ENCODE data around the gene TAF8. TPM values are rescaled to one million over a fixed set of nuclear protein-coding genes. Genes with fewer than 3 reads are reported as not detected.

TAF8 gene
- total RNA-seq, 1 donor, result 25.9 TPM

GRCh38 chr6:42112351-42112750 lies 62.0 kb downstream of the TAF8 start:
- no peaks in the 10 kb centered on the region for H3K9me3 ChIP-seq (ENCODE audit: low read depth, low read length)
- H3K4me3 ChIP-seq (ENCODE audit: low read length), result no peak overlapping the region
- H3K27me3 ChIP-seq (ENCODE audit: insufficient read depth, low read length), result no peaks in the 10 kb centered on the region
- no peaks in the 10 kb centered on the region for H3K4me1 ChIP-seq (ENCODE audit: insufficient read depth, low read length)

GRCh38 chr6:42113936-42114636 lies 63.8 kb downstream of the TAF8 start:
- Histone ChIP-seq H3K27me3 (ENCODE audit: insufficient read depth, low read length) (no peaks in the 10 kb centered on the region), H3K4me3 (ENCODE audit: low read length) (no peak overlapping the region), H3K4me1 (ENCODE audit: insufficient read depth, low read length) (no peaks in the 10 kb centered on the region), H3K9me3 (ENCODE audit: low read depth, low read length) (no peaks in the 10 kb centered on the region)

- Histone ChIP-seq H3K4me1 (ENCODE audit: insufficient read depth, low read length) (no peaks in the 10 kb centered on the region), H3K27me3 (ENCODE audit: insufficient read depth, low read length) (no peaks in the 10 kb centered on the region), H3K9me3 (ENCODE audit: low read depth, low read length) (no peaks in the 10 kb centered on the region), H3K4me3 (ENCODE audit: low read length) (no peak overlapping the region)
These were observed 67.5 kb downstream of the TAF8 start for GRCh38 chr6:42117843-42118161.

GRCh38 chr6:42118162-42119001 lies 68.1 kb downstream of the TAF8 start:
- Histone ChIP-seq H3K4me1 (ENCODE audit: insufficient read depth, low read length) (no peaks in the 10 kb centered on the region), H3K9me3 (ENCODE audit: low read depth, low read length) (no peaks in the 10 kb centered on the region), H3K4me3 (ENCODE audit: low read length) (no peak overlapping the region), H3K27me3 (ENCODE audit: insufficient read depth, low read length) (no peaks in the 10 kb centered on the region)

- H3K27me3 ChIP-seq (ENCODE audit: insufficient read depth, low read length), result no peaks in the 10 kb centered on the region
- H3K9me3 ChIP-seq (ENCODE audit: low read depth, low read length), result no peaks in the 10 kb centered on the region
- H3K4me3 ChIP-seq (ENCODE audit: low read length), result no peak overlapping the region
- no peaks in the 10 kb centered on the region for H3K4me1 ChIP-seq (ENCODE audit: insufficient read depth, low read length)
These were observed 70.9 kb downstream of the TAF8 start for GRCh38 chr6:42120895-42121865.

DNA sequence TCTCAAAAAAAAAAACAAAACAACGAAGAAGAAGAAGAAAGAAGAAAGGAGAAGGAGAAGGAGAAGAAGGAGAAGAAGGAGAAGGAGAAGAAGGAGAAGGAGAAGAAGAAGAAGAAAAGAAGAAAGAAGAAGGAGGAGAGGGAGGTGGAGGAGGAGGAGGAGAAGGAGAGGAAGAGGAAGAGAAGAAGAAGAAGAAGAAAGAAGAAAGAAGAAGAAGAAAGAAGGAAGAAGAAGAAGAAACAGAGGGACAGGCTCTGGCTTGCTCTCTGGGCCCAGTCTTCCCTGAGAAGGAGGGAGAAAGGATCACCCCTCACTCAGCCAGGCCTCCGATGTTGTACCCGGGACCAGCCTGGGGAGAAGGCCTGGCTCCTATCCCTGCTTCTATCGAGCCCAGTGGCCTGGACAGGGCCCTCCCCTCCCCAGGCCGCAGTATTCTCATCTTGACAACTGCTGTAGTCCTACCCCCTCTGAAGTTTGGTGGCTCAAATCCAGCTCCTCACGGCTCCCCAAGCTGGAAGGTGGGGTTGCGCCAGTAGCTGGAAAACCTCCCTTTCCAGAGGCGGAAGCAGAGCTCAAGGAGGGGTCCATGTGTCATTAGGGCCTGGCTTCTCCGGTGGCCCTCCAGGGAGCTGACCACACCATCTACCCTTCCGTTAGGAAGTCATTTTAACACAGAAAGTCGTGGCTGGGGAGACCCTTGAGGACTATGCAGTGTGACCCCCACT lies 73.2 kb downstream of the TAF8 start:
- H3K27me3 ChIP-seq (ENCODE audit: insufficient read depth, low read length), result no peaks in the 10 kb centered on the region
- H3K4me1 ChIP-seq (ENCODE audit: insufficient read depth, low read length), result no peaks in the 10 kb centered on the region
- no peaks in the 10 kb centered on the region for H3K9me3 ChIP-seq (ENCODE audit: low read depth, low read length)
- H3K4me3 ChIP-seq (ENCODE audit: low read length), result no peak overlapping the region

DNA sequence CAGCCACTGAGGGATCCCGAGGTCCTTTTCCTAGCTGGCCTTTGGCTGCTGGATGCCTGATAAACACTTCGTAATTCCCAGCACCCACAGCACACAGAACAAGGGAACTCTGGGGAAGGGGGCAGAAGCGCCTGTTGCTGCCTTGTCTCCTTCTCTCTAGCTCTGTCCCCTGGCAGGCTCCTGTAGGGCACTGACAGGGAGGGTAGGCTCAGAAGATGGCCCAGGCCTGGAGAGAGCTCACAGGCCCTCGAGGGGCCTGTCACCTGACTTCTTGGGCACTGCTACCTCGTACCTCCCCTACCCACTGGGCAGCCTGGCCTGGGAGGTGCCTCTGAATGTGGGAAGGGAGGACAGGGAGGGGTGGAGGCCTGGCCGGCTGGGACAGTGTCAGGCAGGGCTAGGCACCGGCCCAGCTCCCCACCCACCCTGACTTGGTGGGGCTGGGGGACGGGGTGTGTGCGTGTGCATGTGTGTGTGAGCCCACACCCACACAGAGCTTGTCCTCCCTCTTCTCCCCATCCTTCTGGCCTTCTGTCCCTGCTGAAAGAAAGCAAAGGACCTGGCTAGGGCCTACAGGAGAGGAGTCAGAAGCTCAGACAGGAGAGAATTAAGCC lies 74.0 kb downstream of the TAF8 start:
- H3K27me3 ChIP-seq (ENCODE audit: insufficient read depth, low read length), result no peaks in the 10 kb centered on the region
- H3K4me1 ChIP-seq (ENCODE audit: insufficient read depth, low read length), result no peaks in the 10 kb centered on the region
- no peak overlapping the region for H3K4me3 ChIP-seq (ENCODE audit: low read length)
- no peaks in the 10 kb centered on the region for H3K9me3 ChIP-seq (ENCODE audit: low read depth, low read length)

- Histone ChIP-seq H3K4me1 (ENCODE audit: insufficient read depth, low read length) (no peaks in the 10 kb centered on the region), H3K4me3 (ENCODE audit: low read length) (no peak overlapping the region), H3K9me3 (ENCODE audit: low read depth, low read length) (no peaks in the 10 kb centered on the region), H3K27me3 (ENCODE audit: insufficient read depth, low read length) (no peaks in the 10 kb centered on the region)
These were observed 74.9 kb downstream of the TAF8 start for GRCh38 chr6:42125231-42125630.

- Histone ChIP-seq H3K9me3 (ENCODE audit: low read depth, low read length) (no peaks in the 10 kb centered on the region), H3K27me3 (ENCODE audit: insufficient read depth, low read length) (no peaks in the 10 kb centered on the region), H3K4me3 (ENCODE audit: low read length) (no peak overlapping the region), H3K4me1 (ENCODE audit: insufficient read depth, low read length) (no peaks in the 10 kb centered on the region)
These were observed 75.3 kb downstream of the TAF8 start for GRCh38 chr6:42125663-42126062.

- Histone ChIP-seq H3K4me1 (ENCODE audit: insufficient read depth, low read length) (no peaks in the 10 kb centered on the region), H3K9me3 (ENCODE audit: low read depth, low read length) (no peaks in the 10 kb centered on the region), H3K4me3 (ENCODE audit: low read length) (no peak overlapping the region), H3K27me3 (ENCODE audit: insufficient read depth, low read length) (no peaks in the 10 kb centered on the region)
These were observed 78.4 kb downstream of the TAF8 start for GRCh38 chr6:42128460-42129359.

- Histone ChIP-seq H3K27me3 (ENCODE audit: insufficient read depth, low read length) (no peaks in the 10 kb centered on the region), H3K4me3 (ENCODE audit: low read length) (no peak overlapping the region), H3K9me3 (ENCODE audit: low read depth, low read length) (no peaks in the 10 kb centered on the region), H3K4me1 (ENCODE audit: insufficient read depth, low read length) (no peaks in the 10 kb centered on the region)
These were observed 79.0 kb downstream of the TAF8 start for GRCh38 chr6:42129360-42129676.

- no peak overlapping the region for H3K4me3 ChIP-seq (ENCODE audit: low read length)
- no peaks in the 10 kb centered on the region for H3K4me1 ChIP-seq (ENCODE audit: insufficient read depth, low read length)
- no peaks in the 10 kb centered on the region for H3K9me3 ChIP-seq (ENCODE audit: low read depth, low read length)
- no peaks in the 10 kb centered on the region for H3K27me3 ChIP-seq (ENCODE audit: insufficient read depth, low read length)
These were observed 81.2 kb downstream of the TAF8 start for GRCh38 chr6:42131531-42131930.

DNA sequence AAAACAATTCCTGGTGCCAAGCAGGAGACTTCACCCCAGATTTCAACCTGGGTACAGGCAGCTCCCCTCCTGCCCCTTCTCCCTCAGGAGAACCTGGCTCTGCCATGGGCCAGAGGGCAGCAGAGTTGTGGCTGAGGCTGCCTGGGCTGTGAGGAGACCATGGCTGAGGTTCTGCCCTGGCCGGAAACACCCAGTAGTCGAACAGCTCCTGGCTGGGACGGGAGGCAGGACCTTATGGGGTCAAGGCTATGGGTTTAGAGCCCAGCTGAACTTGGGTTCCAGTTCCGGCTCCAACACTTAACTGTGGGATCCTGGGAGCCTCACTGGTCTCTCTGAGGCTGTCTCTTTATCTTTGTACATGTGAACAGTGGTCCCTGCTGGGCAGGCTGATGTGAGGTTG lies 83.6 kb downstream of the TAF8 start:
- no peak overlapping the region for H3K4me3 ChIP-seq (ENCODE audit: low read length)

More for the DNA sequence above, 83.6 kb downstream of the TAF8 start:
- no peaks in the 10 kb centered on the region for H3K27me3 ChIP-seq (ENCODE audit: insufficient read depth, low read length)
- H3K9me3 ChIP-seq (ENCODE audit: low read depth, low read length), result no peaks in the 10 kb centered on the region
- no peaks in the 10 kb centered on the region for H3K4me1 ChIP-seq (ENCODE audit: insufficient read depth, low read length)
